HepG2 (cell line): ENCODE data around the gene IER5L. TPM values are rescaled to one million over a fixed set of nuclear protein-coding genes. Genes with fewer than 3 reads are reported as not detected.

Experiments used
- ARID4A ChIP-seq: sonication (generic); formaldehyde crosslinking; IDR thresholded peaks from 2 replicates; pipeline ENCODE4 v1.5.0; 2020; ENCODE audit warnings: mild to moderate bottlenecking, missing genetic modification reagents, borderline replicate concordance
- FOXK1 ChIP-seq: sonication (generic); formaldehyde crosslinking; IDR thresholded peaks from 2 replicates; pipeline ENCODE4 v1.4.0; 2020; ENCODE audit warnings: low read depth, missing genetic modification reagents, borderline replicate concordance
- ISX ChIP-seq: sonication (generic); formaldehyde crosslinking; conservative IDR thresholded peaks from 2 replicates; pipeline ENCODE4 v1.5.0; 2020; ENCODE audit warnings: missing genetic modification reagents
- MXD3 ChIP-seq: IDR thresholded peaks from 2 replicates; pipeline ENCODE4 v1.6.1; 2016; ENCODE audit warnings: mild to moderate bottlenecking, missing biosample characterization, missing genetic modification reagents
- TFDP1 ChIP-seq: IDR thresholded peaks from 2 replicates; pipeline ENCODE4 v1.6.1; 2016; ENCODE audit warnings: missing compliant biosample characterization, missing genetic modification reagents, borderline replicate concordance
- ZBTB20 ChIP-seq: sonication (generic); formaldehyde crosslinking; IDR thresholded peaks from 2 replicates; pipeline ENCODE4 v1.8.1; 2023; ENCODE audit warnings: missing genetic modification reagents, low read depth, mild to moderate bottlenecking, borderline replicate concordance
- ZHX2 ChIP-seq, 2 experiments: sonication (generic) in 1 of 2; formaldehyde crosslinking in 1 of 2; IDR thresholded peaks; 2 replicates each; pipeline versions ENCODE4 v1.6.1 to v1.9.0; 2014 to 2022; ENCODE audit warnings: antibody characterized with exemption in 1 of 2, borderline replicate concordance in 1 of 2, inconsistent platforms in 1 of 2, low read depth in 1 of 2, missing genetic modification reagents in 1 of 2
- ZMYM4 ChIP-seq: sonication (generic); formaldehyde crosslinking; IDR thresholded peaks from 2 replicates; pipeline ENCODE4 v1.8.1; 2023; ENCODE audit warnings: mild to moderate bottlenecking, missing genetic modification reagents
- ZNF138 ChIP-seq: sonication (generic); formaldehyde crosslinking; IDR thresholded peaks from 2 replicates; pipeline ENCODE4 v1.5.0; 2020; ENCODE audit warnings: mild to moderate bottlenecking, low read depth, missing genetic modification reagents
- ZNF18 ChIP-seq: sonication (generic); formaldehyde crosslinking; IDR thresholded peaks from 2 replicates; pipeline ENCODE4 v1.8.0; 2022; ENCODE audit warnings: mild to moderate bottlenecking, missing genetic modification reagents; ENCODE audit not compliant: insufficient replicate concordance
- ZNF232 ChIP-seq: sonication (generic); formaldehyde crosslinking; IDR thresholded peaks from 2 replicates; pipeline ENCODE4 v1.4.0; 2020; ENCODE audit warnings: missing genetic modification reagents, borderline replicate concordance
- ZNF709 ChIP-seq: sonication (generic); formaldehyde crosslinking; IDR thresholded peaks from 2 replicates; pipeline ENCODE4 v1.5.0; 2020; ENCODE audit warnings: mild to moderate bottlenecking, missing genetic modification reagents
- ZNF777 ChIP-seq: sonication (generic); formaldehyde crosslinking; IDR thresholded peaks from 2 replicates; pipeline ENCODE4 v1.4.0; 2020; ENCODE audit warnings: missing genetic modification reagents
- polyA plus RNA-seq, 8 experiments: library from polyadenylated mRNA; depleted of rRNA in 3 of 8; stranded (reverse) in 7 of 8; unstranded in 1 of 8; fragments of >200 nt; fragmentation: Illumina TruSeq in 4 of 8; extraction: Trizol in 4 of 8; gene quantifications; 2 replicates each; pipeline versions ENCODE4 v1.2.1 to v1.2.3, GENCODE V29; 2011 to 2016; ENCODE audit warnings: low read depth in 4 of 8, missing spikeins in 1 of 8, mixed read lengths in 1 of 8; ENCODE audit not compliant: insufficient read depth in 1 of 8
- total RNA-seq, 5 experiments: library from RNA; depleted of rRNA; stranded (reverse); fragments of >200 nt; fragmentation: Illumina TruSeq; extraction: Trizol; gene quantifications; 2 replicates each; pipeline ENCODE4 v1.2.3, GENCODE V29; 2016; ENCODE audit warnings: low read depth in 1 of 5

The IER5L gene
- total and polyA plus RNA-seq, 2 of the 13 experiments (the other 11 are each of a cell fraction or from before 2014, with no cell fraction given), result 1.8 to 3.3 TPM

- TF ChIP-seq ARID4A (CRISPR knock-in tag) (peak; percentile 82; the same call in 1 of the 2 replicates), ZBTB20 (CRISPR knock-in tag) (0 out of 2 replicates have a peak, but pooled peaks have one; percentile 38), ZMYM4 (CRISPR knock-in tag) (peak; percentile 76; the same call in 1 of the 2 replicates), ISX (CRISPR knock-in tag) (peak; percentile 89), FOXK1 (CRISPR knock-in tag) (peak; percentile 56; the same call in 1 of the 2 replicates), ZNF232 (CRISPR knock-in tag) (peak; percentile 69; the same call in 1 of the 2 replicates), ZNF138 (CRISPR knock-in tag) (peak; percentile 64; the same call in 1 of the 2 replicates), ZHX2 (IDR thresholded peaks at IDR 0.05; ENCODE audit: low read depth) (no peak), ZHX2 (CRISPR knock-in tag; IDR thresholded peaks at IDR 0.05; ENCODE audit: borderline replicate concordance) (peak; percentile 60; the same call in 1 of the 2 replicates), ZNF709 (CRISPR knock-in tag) (0 out of 2 replicates have a peak, but pooled peaks have one; percentile 18), ZNF777 (CRISPR knock-in tag) (peak; percentile 80; the same call in 1 of the 2 replicates), TFDP1 (CRISPR knock-in tag) (peak; percentile 95), ZNF18 (CRISPR knock-in tag) (peak; percentile 64), MXD3 (CRISPR knock-in tag) (peak; percentile 80)
These were observed at the start of gene IER5L (continued) for GRCh38 chr9:129177791-129178567.
